Effector memory CD8-positive, alpha-beta T cell (primary cell): ENCODE data around the gene EDAR.

Experiments
- ATAC-seq: fragments of 150-1000 bp; cut with Tn5 transposase; replicated peaks from 2 replicates; pipeline ENCODE4 v1.10.0; 2021; ENCODE audit warnings: mild to moderate bottlenecking, moderate library complexity
- DNase-seq, 3 experiments: peaks; one replicate each; pipeline ENCODE4 v3.0.0; 2021
- H3K27ac Mint-ChIP-seq, 2 donors: one replicate each; pipeline ENCODE4 v1.8.0; 2022; ENCODE audit warnings: mild to moderate bottlenecking in 2 of 2, mixed read lengths in 2 of 2, moderate library complexity in 2 of 2
- H3K27me3 Mint-ChIP-seq, 2 donors: one replicate each; pipeline ENCODE4 v1.8.0; 2022; ENCODE audit warnings: mixed read lengths in 2 of 2
- H3K36me3 Mint-ChIP-seq: one replicate; pipeline ENCODE4 v1.8.0; 2022; ENCODE audit warnings: mild to moderate bottlenecking, moderate library complexity, mixed read lengths; ENCODE audit not compliant: insufficient read depth
- H3K4me1 Mint-ChIP-seq, 2 donors: one replicate each; pipeline ENCODE4 v1.8.0; 2022; ENCODE audit warnings: low read depth in 2 of 2, mixed read lengths in 2 of 2
- H3K4me3 Mint-ChIP-seq, 2 donors: one replicate each; pipeline ENCODE4 v1.8.0; 2022; ENCODE audit warnings: mild to moderate bottlenecking in 2 of 2, mixed read lengths in 2 of 2, moderate library complexity in 2 of 2
- H3K9me3 Mint-ChIP-seq, 2 donors: one replicate each; pipeline ENCODE4 v1.8.0; 2022; ENCODE audit warnings: mixed read lengths in 2 of 2

EDAR gene

DNA sequence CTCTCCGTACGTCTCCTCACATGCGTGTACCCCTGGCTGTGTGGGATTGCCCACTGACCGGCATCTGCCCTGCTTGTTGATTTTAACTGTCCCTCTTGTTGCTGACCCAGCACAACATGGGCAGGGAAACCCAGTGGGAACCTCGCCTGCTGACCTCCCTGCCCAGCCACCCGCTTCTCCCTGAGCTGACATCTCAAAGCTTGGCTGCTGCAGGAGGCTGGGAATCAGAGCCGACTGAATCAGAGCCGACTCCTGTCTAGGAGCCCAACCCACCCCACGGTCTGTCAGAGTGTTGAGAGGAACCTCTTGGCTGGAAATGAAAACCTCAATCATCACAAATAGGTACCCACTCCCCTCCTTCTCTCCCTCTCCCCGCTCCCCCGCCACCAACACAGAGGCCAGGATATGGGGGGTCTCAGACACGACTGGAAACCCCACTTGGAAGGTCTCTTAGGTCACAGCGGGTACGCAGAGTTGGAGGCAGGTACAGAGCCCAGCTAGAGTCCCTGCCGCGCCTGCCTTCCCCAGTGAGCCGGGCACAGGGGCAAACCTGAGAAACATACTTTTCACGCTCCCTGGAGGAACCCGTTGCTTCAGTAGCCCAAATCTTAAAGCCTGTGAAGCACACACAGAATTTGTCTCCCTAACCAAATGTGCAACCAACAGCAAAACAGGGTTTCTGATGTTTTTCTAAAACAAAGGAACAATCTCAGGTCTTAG is 784 bp downstream of the EDAR start:
- no peak for ATAC-seq

DNA sequence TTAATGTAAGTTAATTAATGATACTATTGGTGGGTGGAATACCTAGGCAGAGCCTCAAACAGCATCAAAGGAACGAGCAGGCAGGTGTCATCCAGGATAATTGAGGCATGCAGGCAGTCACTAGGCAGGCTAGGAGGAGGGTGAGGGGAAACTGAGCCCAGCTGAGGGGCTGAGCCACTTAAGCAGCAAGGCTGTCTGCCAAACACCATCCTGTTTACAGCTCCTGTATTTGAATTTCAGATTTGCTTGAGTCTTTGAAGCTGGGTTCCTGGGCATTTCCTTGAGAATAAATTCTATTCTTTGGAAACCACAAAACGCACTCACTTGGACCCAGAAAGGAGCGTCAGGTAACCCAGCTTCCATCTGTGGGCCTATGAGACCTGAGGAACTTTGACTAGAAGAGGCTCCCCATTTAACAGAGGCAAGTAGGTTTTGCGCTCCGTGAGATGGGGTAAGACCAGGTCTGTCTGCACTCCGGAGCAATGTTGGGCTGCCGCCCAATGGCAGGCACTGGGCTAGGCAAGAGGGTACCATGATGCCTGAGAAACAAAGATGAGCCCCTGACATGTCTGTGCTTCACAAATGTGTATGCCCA is 2.0 kb downstream of the EDAR start:
- H3K36me3 Mint-ChIP-seq = no peaks in the 10 kb centered on the region
- H3K27ac Mint-ChIP-seq = no peak overlapping the region
- no peaks in the 10 kb centered on the region for H3K9me3 Mint-ChIP-seq
- H3K4me1 Mint-ChIP-seq = peaks cover 0 to 13% of the 10 kb centered on the region in 2 donors
- peaks cover 46 to 53% of the 10 kb centered on the region in 2 donors for H3K27me3 Mint-ChIP-seq
- DNase-seq (no peak), ATAC-seq (peak; percentile 26)
- H3K4me3 Mint-ChIP-seq = no peak overlapping the region

More for the DNA sequence above, 784 bp downstream of the EDAR start:
- DNase-seq = no peak
- H3K4me3 Mint-ChIP-seq = peak overlapping the region in 1 of 2 donors; percentile 27
- peaks cover 46 to 50% of the 10 kb centered on the region in 2 donors for H3K27me3 Mint-ChIP-seq
- no peaks in the 10 kb centered on the region for H3K36me3 Mint-ChIP-seq
- no peaks in the 10 kb centered on the region for H3K9me3 Mint-ChIP-seq
- H3K27ac Mint-ChIP-seq = no peak overlapping the region
- peaks cover 0 to 14% of the 10 kb centered on the region in 2 donors for H3K4me1 Mint-ChIP-seq

DNA sequence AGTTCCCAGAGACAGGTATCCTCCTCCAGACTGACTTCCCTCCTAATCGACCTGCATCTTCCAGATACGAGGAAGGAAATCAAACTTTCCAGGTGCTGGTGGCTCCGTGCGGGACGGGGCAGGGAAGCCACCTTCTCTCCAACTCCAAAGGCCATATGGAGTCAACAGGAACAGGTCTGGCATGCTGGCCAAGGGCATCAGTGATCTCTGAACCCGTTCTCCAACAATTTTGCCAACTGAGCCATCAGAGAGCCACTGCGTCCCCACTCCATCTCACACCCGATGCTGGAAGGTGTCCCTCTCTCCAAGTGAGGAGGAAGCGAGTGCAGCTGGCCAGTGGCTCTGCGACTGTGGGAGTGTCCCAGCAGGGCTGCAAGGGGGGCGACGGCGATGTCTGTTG is 5.4 kb downstream of the EDAR start:
- Mint-ChIP-seq H3K4me1 (peaks cover 0 to 9% of the 10 kb centered on the region in 2 donors), H3K36me3 (no peaks in the 10 kb centered on the region), H3K27me3 (peaks cover 41 to 51% of the 10 kb centered on the region in 2 donors), H3K27ac (peak overlapping the region; percentile 20 to 33), H3K9me3 (no peaks in the 10 kb centered on the region), H3K4me3 (no peak overlapping the region)
- DNase-seq = no peak
- ATAC-seq = no peak

DNA sequence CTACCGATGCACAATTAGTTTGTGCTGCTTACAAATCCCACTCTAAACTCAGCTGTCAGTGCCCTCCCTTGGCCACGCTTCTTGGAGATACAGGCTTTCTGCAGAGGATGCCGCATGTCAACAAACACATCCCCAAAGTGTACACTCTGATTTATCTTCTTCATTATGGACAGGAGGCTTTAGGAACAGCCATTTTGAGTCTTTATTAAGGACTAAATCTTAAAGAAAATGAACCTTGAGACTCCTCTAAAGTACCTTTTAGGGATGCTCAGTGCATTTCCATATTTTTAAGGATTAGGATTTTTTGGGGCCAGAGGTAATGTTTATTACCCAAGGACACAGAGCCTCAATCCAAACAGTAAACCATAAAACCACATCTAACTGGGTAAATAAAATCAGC is 6.0 kb downstream of the EDAR start:
- ATAC-seq (no peak), DNase-seq (no peak)
- Mint-ChIP-seq H3K27ac (peak overlapping the region in 1 of 2 donors; percentile 33), H3K27me3 (peaks cover 35 to 46% of the 10 kb centered on the region in 2 donors), H3K4me1 (peaks cover 0 to 8% of the 10 kb centered on the region in 2 donors), H3K36me3 (no peaks in the 10 kb centered on the region), H3K4me3 (no peak overlapping the region), H3K9me3 (no peaks in the 10 kb centered on the region)

DNA sequence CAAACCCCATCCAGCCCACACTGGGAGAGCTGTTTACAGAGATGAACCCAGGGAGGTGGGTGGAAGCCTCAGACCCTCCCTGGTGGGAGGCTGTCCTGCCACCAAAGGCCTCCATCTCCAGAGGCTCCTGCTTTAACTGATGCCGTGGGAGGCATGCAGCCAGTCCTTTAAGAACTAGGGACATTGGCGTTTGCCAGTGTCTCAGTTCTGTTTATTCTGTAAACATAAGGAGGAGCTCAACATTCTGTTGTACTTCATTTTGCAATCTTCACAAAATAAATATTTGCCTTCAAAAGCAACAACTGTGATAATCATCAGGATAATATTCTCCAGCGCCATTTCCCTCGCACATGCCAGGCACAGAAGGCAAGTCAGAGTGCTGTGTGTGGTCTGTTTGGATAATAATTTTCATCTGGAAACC is 6.8 kb downstream of the EDAR start:
- H3K36me3 Mint-ChIP-seq = no peaks in the 10 kb centered on the region
- H3K4me1 Mint-ChIP-seq = peaks cover 0 to 6% of the 10 kb centered on the region in 2 donors
- H3K9me3 Mint-ChIP-seq = no peaks in the 10 kb centered on the region
- no peak for DNase-seq
- peaks cover 30 to 38% of the 10 kb centered on the region in 2 donors for H3K27me3 Mint-ChIP-seq
- no peak overlapping the region for H3K4me3 Mint-ChIP-seq
- ATAC-seq = no peak
- no peak overlapping the region for H3K27ac Mint-ChIP-seq

DNA sequence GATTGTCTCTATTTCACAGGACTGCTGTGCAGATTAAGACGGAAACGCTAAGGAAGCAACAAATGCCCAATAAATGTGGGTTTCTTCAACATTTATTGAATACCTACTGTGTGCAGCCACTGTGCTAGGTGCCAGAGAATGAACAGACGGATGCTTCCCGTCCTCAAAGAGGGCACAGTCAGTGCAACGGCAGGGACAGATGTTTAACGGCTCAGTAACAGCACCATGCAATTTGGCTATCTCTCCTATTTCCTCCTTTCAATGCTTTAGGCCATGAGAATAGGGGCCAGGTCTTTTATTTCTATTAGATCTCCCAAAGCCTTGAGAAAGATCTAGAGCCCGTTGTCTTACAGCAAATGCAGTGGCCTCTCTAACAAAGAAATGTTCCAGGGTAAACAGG is 7.2 kb downstream of the EDAR start:
- H3K27ac Mint-ChIP-seq = no peak overlapping the region

DNA sequence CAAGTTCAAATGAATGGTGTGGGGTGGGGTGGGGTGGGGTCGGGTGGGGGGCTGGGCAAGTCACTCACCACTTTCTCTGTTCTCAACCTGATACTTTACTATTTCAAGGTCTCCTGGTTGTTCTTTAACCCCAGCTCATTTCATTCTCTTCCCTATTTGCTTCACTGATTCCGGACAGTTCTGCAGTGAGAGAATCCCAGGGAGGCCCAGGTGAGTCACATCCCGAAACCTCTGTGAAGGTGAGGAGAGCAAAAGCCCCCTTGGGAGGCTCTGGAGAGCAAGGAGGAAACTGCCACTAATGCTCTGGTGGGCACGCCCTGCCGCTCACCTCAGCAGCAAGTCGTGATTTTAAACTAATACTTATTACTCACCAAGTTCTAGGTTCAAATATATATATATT is 8.9 kb downstream of the EDAR start:
- H3K36me3 Mint-ChIP-seq = no peaks in the 10 kb centered on the region
- no peak overlapping the region for H3K27ac Mint-ChIP-seq
- ATAC-seq = no peak
- peaks cover 20 to 31% of the 10 kb centered on the region in 2 donors for H3K27me3 Mint-ChIP-seq
- no peak for DNase-seq
- H3K4me1 Mint-ChIP-seq = peaks cover 0 to under 1% of the 10 kb centered on the region in 2 donors
- H3K9me3 Mint-ChIP-seq = no peaks in the 10 kb centered on the region
- no peak overlapping the region for H3K4me3 Mint-ChIP-seq

More for the DNA sequence above, 7.2 kb downstream of the EDAR start:
- ATAC-seq (no peak), DNase-seq (no peak)
- H3K36me3 Mint-ChIP-seq = no peaks in the 10 kb centered on the region
- no peaks in the 10 kb centered on the region for H3K9me3 Mint-ChIP-seq
- no peak overlapping the region for H3K4me3 Mint-ChIP-seq
- H3K4me1 Mint-ChIP-seq = peaks cover 0 to 2% of the 10 kb centered on the region in 2 donors
- peaks cover 26 to 34% of the 10 kb centered on the region in 2 donors for H3K27me3 Mint-ChIP-seq

DNA sequence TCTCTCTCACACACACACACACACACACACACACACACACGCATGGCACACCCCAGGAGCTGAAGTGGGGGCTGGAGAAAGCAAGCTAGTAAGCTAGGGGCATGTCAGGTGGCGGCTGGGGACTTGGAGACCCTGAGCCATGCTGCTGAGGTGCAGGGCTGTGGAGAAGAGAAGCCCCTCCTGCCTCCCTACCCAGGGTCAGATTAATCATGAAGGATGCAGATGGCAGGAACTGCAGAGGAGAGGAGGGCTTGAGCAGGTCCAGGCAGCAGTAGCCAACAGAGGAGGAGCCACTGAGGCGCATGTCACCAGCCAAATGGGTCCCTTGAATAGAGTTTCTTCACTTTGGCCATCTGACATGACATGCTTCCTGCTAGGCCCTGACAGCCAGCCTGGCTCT is 9.6 kb downstream of the EDAR start:
- Mint-ChIP-seq H3K27ac (peak overlapping the region in 1 of 2 donors; percentile 23), H3K9me3 (no peaks in the 10 kb centered on the region), H3K4me3 (no peak overlapping the region), H3K36me3 (no peaks in the 10 kb centered on the region), H3K4me1 (peaks cover 4 to 6% of the 10 kb centered on the region in 2 donors), H3K27me3 (peaks cover 18 to 28% of the 10 kb centered on the region in 2 donors)
- no peak for ATAC-seq
- no peak for DNase-seq

DNA sequence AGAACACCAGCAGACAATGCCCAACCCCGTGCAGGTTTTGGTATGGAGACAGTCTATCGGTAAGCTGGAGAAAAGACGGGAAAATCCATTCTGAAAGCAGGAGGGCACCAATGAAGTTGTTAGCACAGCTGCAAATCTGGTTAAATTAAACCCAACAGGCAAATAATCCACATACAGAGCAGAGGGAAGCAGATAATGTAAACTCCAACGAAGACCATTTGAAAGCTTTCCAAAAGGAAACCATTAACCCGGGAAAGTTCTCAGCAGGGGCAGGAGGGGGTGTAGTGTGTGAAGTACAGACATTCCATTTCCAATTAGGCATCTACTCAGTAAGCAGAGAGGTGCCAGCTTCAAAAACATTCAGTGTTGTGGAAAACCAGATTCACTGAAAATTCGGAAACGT is 10.3 kb downstream of the EDAR start:
- Mint-ChIP-seq H3K4me3 (no peak overlapping the region), H3K4me1 (peaks cover 4 to 6% of the 10 kb centered on the region in 2 donors), H3K9me3 (no peaks in the 10 kb centered on the region), H3K27ac (no peak overlapping the region), H3K27me3 (peaks cover 10 to 20% of the 10 kb centered on the region in 2 donors), H3K36me3 (no peaks in the 10 kb centered on the region)
- ATAC-seq = no peak
- DNase-seq = no peak

DNA sequence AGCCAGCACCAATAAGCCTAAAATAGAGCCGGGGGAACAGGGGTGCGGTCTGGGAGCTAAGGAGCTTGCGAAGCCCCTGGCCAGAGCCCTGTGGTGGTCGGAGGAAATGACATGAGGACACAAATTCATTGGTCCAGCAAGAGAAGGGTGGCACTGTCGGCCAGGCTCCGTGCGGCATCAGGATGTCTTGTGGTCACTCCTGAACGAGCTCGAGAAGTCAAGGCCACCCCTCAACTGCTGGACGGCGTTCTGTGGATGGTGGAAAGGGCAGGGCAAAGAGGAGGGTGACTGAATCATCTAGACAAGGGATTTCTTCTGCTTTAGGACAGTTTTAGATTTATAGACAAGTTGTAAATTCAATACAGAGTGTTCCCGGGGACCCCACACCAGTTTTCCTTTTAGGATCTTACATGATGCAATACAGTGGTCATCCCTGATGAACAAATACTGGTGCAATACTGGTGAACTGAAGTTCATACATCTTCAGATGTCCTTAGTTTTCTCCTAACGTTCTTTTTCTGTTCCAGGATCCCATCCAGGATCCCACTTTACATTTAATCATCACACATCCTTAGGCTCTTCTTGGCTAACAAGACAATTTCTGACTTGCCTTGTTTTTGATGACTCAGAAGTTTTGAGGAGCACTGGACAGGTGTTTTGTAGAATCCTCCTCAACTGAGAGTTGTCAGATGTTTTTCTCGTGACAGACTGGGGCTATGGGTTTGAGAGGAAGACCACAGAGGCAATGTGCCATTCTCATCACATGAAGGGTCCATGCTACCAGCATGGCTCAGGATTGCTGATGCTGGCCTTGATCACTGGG is 13.2 kb downstream of the EDAR start:
- Mint-ChIP-seq H3K27me3 (peaks cover 0 to 4% of the 10 kb centered on the region in 2 donors), H3K36me3 (no peaks in the 10 kb centered on the region), H3K4me3 (no peak overlapping the region), H3K27ac (no peak overlapping the region), H3K4me1 (peaks cover 4 to 11% of the 10 kb centered on the region in 2 donors), H3K9me3 (no peaks in the 10 kb centered on the region)
- DNase-seq (no peak), ATAC-seq (no peak)

DNA sequence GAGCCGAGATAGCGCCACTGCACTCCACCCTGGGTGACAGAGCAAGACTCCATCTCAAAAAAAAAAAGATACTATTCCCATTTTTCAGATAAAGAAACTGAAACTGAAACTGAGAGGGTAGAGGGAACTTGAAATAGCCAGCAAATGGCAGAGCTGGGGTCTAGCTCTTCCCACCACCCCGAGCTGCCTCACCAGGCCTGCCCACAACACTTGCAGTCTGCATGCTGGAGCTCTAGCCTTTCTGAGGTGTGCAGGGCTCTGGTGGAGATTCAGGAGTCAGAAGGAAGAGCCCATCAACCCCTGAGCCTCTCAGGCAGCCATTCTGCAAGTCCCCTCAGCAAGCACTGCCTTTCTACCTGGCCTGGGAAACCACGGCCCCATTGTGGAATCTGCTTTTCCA is 14.3 kb downstream of the EDAR start:
- Mint-ChIP-seq H3K4me3 (peak overlapping the region; percentile 40 to 59), H3K4me1 (peaks cover 4 to 11% of the 10 kb centered on the region in 2 donors), H3K27ac (peak overlapping the region; percentile 23 to 67), H3K27me3 (peaks cover 0 to 10% of the 10 kb centered on the region in 2 donors), H3K9me3 (no peaks in the 10 kb centered on the region), H3K36me3 (no peaks in the 10 kb centered on the region)
- DNase-seq = no peak
- ATAC-seq = no peak

DNA sequence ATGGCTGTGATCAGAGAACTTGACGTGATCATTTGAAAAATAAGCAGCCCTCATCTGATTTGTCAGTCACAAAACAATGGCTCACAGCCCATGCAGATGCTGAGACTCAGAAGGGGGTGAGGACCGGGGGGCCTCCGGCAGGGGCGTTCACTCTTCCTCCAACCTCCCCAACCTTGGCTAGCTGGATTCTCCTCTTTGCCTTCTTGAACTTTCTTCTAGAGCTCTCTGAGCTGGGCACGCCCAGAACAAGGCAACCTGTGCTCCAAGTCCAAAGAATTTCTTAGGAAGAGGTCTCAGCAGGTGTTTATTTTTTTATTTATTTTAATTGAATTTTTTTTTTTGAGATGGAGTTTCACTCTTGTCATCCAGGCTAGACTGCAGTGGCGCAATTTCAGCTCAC is 16.4 kb downstream of the EDAR start:
- H3K27ac Mint-ChIP-seq = no peak overlapping the region
- H3K4me3 Mint-ChIP-seq = no peak overlapping the region
- no peak for ATAC-seq
- no peaks in the 10 kb centered on the region for H3K36me3 Mint-ChIP-seq
- no peaks in the 10 kb centered on the region for H3K9me3 Mint-ChIP-seq
- peaks cover 0 to 17% of the 10 kb centered on the region in 2 donors for H3K27me3 Mint-ChIP-seq
- no peak for DNase-seq
- peaks cover 6 to 11% of the 10 kb centered on the region in 2 donors for H3K4me1 Mint-ChIP-seq
